HUES48 (cell line): ENCODE measurements around the gene MYO5A.
A peak's percentile ranks its signal among the peaks of the same experiment; 100 is the strongest.

Experiments used
- H3K27ac ChIP-seq: one replicate; pipeline ENCODE4 v1.7.0; 2013; ENCODE audit warnings: low read depth, low read length, inconsistent platforms
- H3K27me3 ChIP-seq: 2 replicates; pipeline ENCODE4 v1.6.1; 2013; ENCODE audit warnings: mild to moderate bottlenecking, low read length; ENCODE audit not compliant: control insufficient read depth, insufficient read depth
- H3K36me3 ChIP-seq: 2 replicates; pipeline ENCODE4 v1.6.1; 2013; ENCODE audit warnings: low read length; ENCODE audit not compliant: control insufficient read depth, insufficient read depth
- H3K4me1 ChIP-seq: 2 replicates; pipeline ENCODE4 v1.6.1; 2013; ENCODE audit warnings: mild to moderate bottlenecking, low read length; ENCODE audit not compliant: control insufficient read depth, insufficient read depth
- H3K4me3 ChIP-seq: 2 replicates; pipeline ENCODE4 v1.5.1; 2013; ENCODE audit warnings: mild to moderate bottlenecking, low read depth, low read length
- H3K9ac ChIP-seq: 2 replicates; pipeline ENCODE4 v1.6.1; 2013; ENCODE audit warnings: mild to moderate bottlenecking, low read depth, low read length, moderate library complexity
- H3K9me3 ChIP-seq: 2 replicates; pipeline ENCODE4 v1.6.1; 2013; ENCODE audit warnings: low read length; ENCODE audit not compliant: control insufficient read depth, insufficient read depth

MYO5A gene

GRCh38 chr15:52540374-52541012 lies 11.8 kb upstream of the MYO5A start:
- no peak overlapping the region for H3K27ac ChIP-seq
- H3K4me3 ChIP-seq = no peak overlapping the region
- no peak overlapping the region for H3K9ac ChIP-seq
- H3K36me3 ChIP-seq = no peaks in the 10 kb centered on the region
- H3K4me1 ChIP-seq = no peaks in the 10 kb centered on the region
- no peaks in the 10 kb centered on the region for H3K27me3 ChIP-seq
- no peaks in the 10 kb centered on the region; the same call in 1 of the 2 replicates for H3K9me3 ChIP-seq

- Histone ChIP-seq H3K9ac (no peak overlapping the region), H3K9me3 (no peaks in the 10 kb centered on the region; the same call in 1 of the 2 replicates), H3K4me1 (no peaks in the 10 kb centered on the region), H3K27ac (no peak overlapping the region), H3K4me3 (no peak overlapping the region), H3K36me3 (no peaks in the 10 kb centered on the region), H3K27me3 (peaks cover 2% of the 10 kb centered on the region; the same call in 1 of the 2 replicates)
These were observed 8.8 kb upstream of the MYO5A start for GRCh38 chr15:52537459-52537858.

GRCh38 chr15:52532427-52532826 lies 3.7 kb upstream of the MYO5A start:
- Histone ChIP-seq H3K27me3 (peaks cover 39% of the 10 kb centered on the region), H3K4me3 (no peak overlapping the region), H3K27ac (no peak overlapping the region), H3K36me3 (no peaks in the 10 kb centered on the region), H3K9ac (no peak overlapping the region), H3K4me1 (peaks cover 14% of the 10 kb centered on the region), H3K9me3 (no peaks in the 10 kb centered on the region)

GRCh38 chr15:52529940-52530339 lies 1.3 kb upstream of the MYO5A start:
- Histone ChIP-seq H3K27ac (no peak overlapping the region), H3K36me3 (no peaks in the 10 kb centered on the region), H3K4me3 (peak overlapping the region; percentile 64), H3K4me1 (peaks cover 15% of the 10 kb centered on the region), H3K9ac (no peak overlapping the region), H3K9me3 (no peaks in the 10 kb centered on the region), H3K27me3 (peaks cover 46% of the 10 kb centered on the region)

GRCh38 chr15:52529341-52529924 lies 753 bp upstream of the MYO5A start:
- H3K4me1 ChIP-seq = peaks cover 15% of the 10 kb centered on the region
- H3K36me3 ChIP-seq = no peaks in the 10 kb centered on the region
- H3K4me3 ChIP-seq = peak overlapping the region; percentile 64
- H3K9ac ChIP-seq = peak overlapping the region; percentile 22
- peaks cover 46% of the 10 kb centered on the region for H3K27me3 ChIP-seq
- H3K9me3 ChIP-seq = no peaks in the 10 kb centered on the region
- peak overlapping the region; percentile 51 for H3K27ac ChIP-seq

GRCh38 chr15:52527911-52528563 lies 643 bp downstream of the MYO5A start:
- no peaks in the 10 kb centered on the region for H3K9me3 ChIP-seq
- H3K36me3 ChIP-seq = no peaks in the 10 kb centered on the region
- peak overlapping the region; percentile 45 for H3K27ac ChIP-seq
- H3K9ac ChIP-seq = peak overlapping the region; percentile 42
- H3K4me3 ChIP-seq = peak overlapping the region; percentile 64
- peaks cover 46% of the 10 kb centered on the region for H3K27me3 ChIP-seq
- peaks cover 24% of the 10 kb centered on the region for H3K4me1 ChIP-seq

GRCh38 chr15:52527196-52527910 lies 1.3 kb downstream of the MYO5A start:
- H3K4me3 ChIP-seq = peak overlapping the region; percentile 64
- no peaks in the 10 kb centered on the region for H3K36me3 ChIP-seq
- H3K27ac ChIP-seq = no peak overlapping the region
- no peaks in the 10 kb centered on the region for H3K9me3 ChIP-seq
- H3K4me1 ChIP-seq = peaks cover 29% of the 10 kb centered on the region
- peaks cover 43% of the 10 kb centered on the region for H3K27me3 ChIP-seq
- H3K9ac ChIP-seq = no peak overlapping the region

GRCh38 chr15:52524223-52525136 lies 4.2 kb downstream of the MYO5A start:
- Histone ChIP-seq H3K27me3 (peaks cover 14% of the 10 kb centered on the region), H3K9ac (no peak overlapping the region), H3K27ac (no peak overlapping the region), H3K4me1 (peaks cover 22% of the 10 kb centered on the region), H3K36me3 (no peaks in the 10 kb centered on the region), H3K9me3 (no peaks in the 10 kb centered on the region), H3K4me3 (no peak overlapping the region)

- H3K9ac ChIP-seq = no peak overlapping the region
- H3K27ac ChIP-seq = no peak overlapping the region
- H3K4me1 ChIP-seq = peaks cover 22% of the 10 kb centered on the region
These were observed 5.0 kb downstream of the MYO5A start for GRCh38 chr15:52523647-52524046.

GRCh38 chr15:52523192-52523591 lies 5.5 kb downstream of the MYO5A start:
- H3K9ac ChIP-seq = no peak overlapping the region
- no peaks in the 10 kb centered on the region for H3K9me3 ChIP-seq
- H3K4me3 ChIP-seq = no peak overlapping the region
- peaks cover 22% of the 10 kb centered on the region for H3K4me1 ChIP-seq
- peaks cover 14% of the 10 kb centered on the region for H3K27me3 ChIP-seq
- no peaks in the 10 kb centered on the region for H3K36me3 ChIP-seq
- H3K27ac ChIP-seq = no peak overlapping the region

More at GRCh38 chr15:52523647-52524046, 5.0 kb downstream of the MYO5A start:
- H3K36me3 ChIP-seq = no peaks in the 10 kb centered on the region
- no peak overlapping the region for H3K4me3 ChIP-seq
- no peaks in the 10 kb centered on the region for H3K9me3 ChIP-seq
- peaks cover 14% of the 10 kb centered on the region for H3K27me3 ChIP-seq
